Stomach (tissue), 9 donors: ENCODE measurements around the gene PSMD8. TPM values are rescaled to one million over a fixed set of nuclear protein-coding genes. Genes with fewer than 3 reads are reported as not detected.

Experiments used
- DNase-seq, 2 donors: peaks; one replicate each; pipeline versions ENCODE4 v3.0.0 to v3.0.0-alpha.2; 2013 to 2019
- H3K27ac ChIP-seq, 5 donors: fragments of 200-600 bp in 4 of 5; sonication (generic) in 4 of 5; one replicate each; pipeline ENCODE4 v1.5.1; 2013 to 2019; ENCODE audit warnings: mild to moderate bottlenecking in 1 of 5, moderate library complexity in 1 of 5
- H3K27me3 ChIP-seq, 3 donors: fragments of 200-600 bp; sonication (generic); one replicate each; pipeline ENCODE4 v1.5.1; 2017 to 2019; ENCODE audit warnings: mixed run types in 1 of 3
- H3K36me3 ChIP-seq, 4 donors: fragments of 200-600 bp; sonication (generic); 1 replicate in 3 of 4; 2 replicates in 1 of 4; pipeline ENCODE4 v1.5.1; 2016 to 2019
- H3K4me1 ChIP-seq, 4 donors: fragments of 200-600 bp; sonication (generic); one replicate each; pipeline ENCODE4 v1.5.1; 2016 to 2019
- H3K4me3 ChIP-seq, 4 donors: fragments of 200-600 bp; sonication (generic) in 3 of 4; one replicate each; pipeline ENCODE4 v1.5.1; 2016 to 2019; ENCODE audit warnings: mild to moderate bottlenecking in 1 of 4
- H3K9me3 ChIP-seq, 4 donors: fragments of 200-600 bp; sonication (generic); one replicate each; pipeline ENCODE4 v1.5.1; 2016 to 2019
- EP300 ChIP-seq: sonication (generic); formaldehyde crosslinking; IDR thresholded peaks from one replicate; pipeline ENCODE4 v1.6.1; 2017; ENCODE audit warnings: antibody characterized with exemption
- POLR2A ChIP-seq, 4 donors: fragments of 450-650 bp; IDR thresholded peaks; one replicate each; pipeline ENCODE4 v1.6.1; 2016; ENCODE audit warnings: antibody characterized with exemption in 4 of 4, control low read depth in 2 of 4, mild to moderate bottlenecking in 1 of 4, moderate library complexity in 1 of 4
- POLR2AphosphoS5 ChIP-seq, 3 donors: sonication (generic); formaldehyde crosslinking; IDR thresholded peaks; one replicate each; pipeline ENCODE4 v1.6.1; 2016; ENCODE audit warnings: antibody characterized with exemption in 3 of 3
- WGBS, 5 donors: extraction: QIAGEN DNeasy Blood & Tissue Kit in 3 of 5; methylation state at CpG; one replicate each; pipeline versions ENCODE4 v1.1.5 to v1.1.7; 2013 to 2018; 5-methylcytosine and 5-hydroxymethylcytosine counted together
- intact Hi-C: fragments of 100-400 bp; cut with DNase I; formaldehyde crosslinking; loops from one replicate; pipeline ENCODE4 v1.15.1; 2023; ENCODE audit warnings: low total_unique reads
- polyA plus RNA-seq, 3 donors: library from polyadenylated mRNA; stranded (reverse); fragments of 200-250 nt; gene quantifications; one replicate each; pipeline ENCODE4 v1.2.3, GENCODE V29; 2013
- total RNA-seq, 5 donors: library from RNA; depleted of rRNA; stranded (reverse); fragments of >200 nt; gene quantifications; one replicate each; pipeline versions ENCODE4 v1.1.0 to v1.2.3, GENCODE V29; 2014 to 2016
- TF ChIP-seq, protein P1 (sequence below), 7 experiments: fragments of 450-650 bp in 4 of 7; fragments of 200-600 bp in 3 of 7; sonication (generic) in 3 of 7; IDR thresholded peaks; one replicate each; pipeline ENCODE4 v1.5.1; 2016 to 2019; ENCODE audit warnings: antibody characterized with exemption in 7 of 7, control low read depth in 2 of 7, mild to moderate bottlenecking in 1 of 7
- donor health status: healthy with polysubstance abuse.
- donor health status: Bipolar disorder and iron deficiency.
- donor health status: healthy.

The PSMD8 gene
- total and polyA plus RNA-seq, 8 donors: 10.7 to 282 (median 108) TPM

GRCh38 chr19:38384209-38385027 is 10.0 kb downstream of the PSMD8 start:
- intact Hi-C loops: loop anchor here (10.0 kb wide), 1 partner anchor 230 kb away; the partner anchor contains the start of genes EIF3K and MAP4K1

GRCh38 chr19:38385057-38385803 is 10.9 kb downstream of the PSMD8 start:
- Histone ChIP-seq H3K4me3 (no peak overlapping the region), H3K4me1 (peaks cover 38 to 50% (median 43%) of the 10 kb centered on the region in 4 donors), H3K27me3 (peaks cover 5 to 79% (median 23%) of the 10 kb centered on the region in 3 donors), H3K27ac (no peak overlapping the region), H3K36me3 (peaks cover 37 to 59% (median 53%) of the 10 kb centered on the region in 4 donors), H3K9me3 (no peaks in the 10 kb centered on the region)
- WGBS, 5 donors: 71 to 82% (median 77%) methylated on average over 30 to 40 of the region's 40 CpGs
- DNase-seq: no peak
- intact Hi-C loops: loop anchor here (10.0 kb wide), 1 partner anchor 230 kb away; the partner anchor contains the start of genes EIF3K and MAP4K1
- TF ChIP-seq POLR2AphosphoS5 (IDR thresholded peaks at IDR 0.05) (no peak), EP300 (no peak), POLR2A (IDR thresholded peaks at IDR 0.05) (no peak)
- TF ChIP-seq, protein P1, sequence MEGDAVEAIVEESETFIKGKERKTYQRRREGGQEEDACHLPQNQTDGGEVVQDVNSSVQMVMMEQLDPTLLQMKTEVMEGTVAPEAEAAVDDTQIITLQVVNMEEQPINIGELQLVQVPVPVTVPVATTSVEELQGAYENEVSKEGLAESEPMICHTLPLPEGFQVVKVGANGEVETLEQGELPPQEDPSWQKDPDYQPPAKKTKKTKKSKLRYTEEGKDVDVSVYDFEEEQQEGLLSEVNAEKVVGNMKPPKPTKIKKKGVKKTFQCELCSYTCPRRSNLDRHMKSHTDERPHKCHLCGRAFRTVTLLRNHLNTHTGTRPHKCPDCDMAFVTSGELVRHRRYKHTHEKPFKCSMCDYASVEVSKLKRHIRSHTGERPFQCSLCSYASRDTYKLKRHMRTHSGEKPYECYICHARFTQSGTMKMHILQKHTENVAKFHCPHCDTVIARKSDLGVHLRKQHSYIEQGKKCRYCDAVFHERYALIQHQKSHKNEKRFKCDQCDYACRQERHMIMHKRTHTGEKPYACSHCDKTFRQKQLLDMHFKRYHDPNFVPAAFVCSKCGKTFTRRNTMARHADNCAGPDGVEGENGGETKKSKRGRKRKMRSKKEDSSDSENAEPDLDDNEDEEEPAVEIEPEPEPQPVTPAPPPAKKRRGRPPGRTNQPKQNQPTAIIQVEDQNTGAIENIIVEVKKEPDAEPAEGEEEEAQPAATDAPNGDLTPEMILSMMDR (IDR thresholded peaks at IDR 0.05): no peak

More at GRCh38 chr19:38384209-38385027, 10.0 kb downstream of the PSMD8 start:
- Histone ChIP-seq H3K9me3 (no peaks in the 10 kb centered on the region), H3K36me3 (peaks cover 44 to 67% (median 60%) of the 10 kb centered on the region in 4 donors), H3K4me1 (peaks cover 35 to 42% (median 40%) of the 10 kb centered on the region in 4 donors), H3K4me3 (no peak overlapping the region), H3K27ac (no peak overlapping the region), H3K27me3 (peaks cover 5 to 71% (median 23%) of the 10 kb centered on the region in 3 donors)
- peak in 1 of 2 donors; percentile 55 for DNase-seq
- WGBS, 5 donors: 79 to 85% (median 83%) methylated on average over 6 to 10 of the region's 10 CpGs
- TF ChIP-seq POLR2AphosphoS5 (IDR thresholded peaks at IDR 0.05): no peak
- no peak for TF ChIP-seq POLR2A (IDR thresholded peaks at IDR 0.05)
- TF ChIP-seq EP300: no peak
- TF ChIP-seq, protein P1 (IDR thresholded peaks at IDR 0.05): no peak

GRCh38 chr19:38385804-38386257 is 11.5 kb downstream of the PSMD8 start:
- Histone ChIP-seq H3K9me3 (no peaks in the 10 kb centered on the region), H3K36me3 (peaks cover 31 to 53% (median 47%) of the 10 kb centered on the region in 4 donors), H3K27me3 (peaks cover 5 to 85% (median 23%) of the 10 kb centered on the region in 3 donors), H3K27ac (no peak overlapping the region), H3K4me1 (peaks cover 38 to 52% (median 43%) of the 10 kb centered on the region in 4 donors), H3K4me3 (no peak overlapping the region)
- intact Hi-C loops: loop anchor here (10.0 kb wide), 1 partner anchor 229 kb away; the partner anchor contains the start of genes EIF3K and MAP4K1
- no peak for TF ChIP-seq POLR2AphosphoS5 (IDR thresholded peaks at IDR 0.05)
- peak in 1 of 2 donors; percentile 62 for DNase-seq
- 28 to 69% (median 53%) methylated on average over 21 to 40 of the region's 40 CpGs for WGBS, 5 donors

DNA sequence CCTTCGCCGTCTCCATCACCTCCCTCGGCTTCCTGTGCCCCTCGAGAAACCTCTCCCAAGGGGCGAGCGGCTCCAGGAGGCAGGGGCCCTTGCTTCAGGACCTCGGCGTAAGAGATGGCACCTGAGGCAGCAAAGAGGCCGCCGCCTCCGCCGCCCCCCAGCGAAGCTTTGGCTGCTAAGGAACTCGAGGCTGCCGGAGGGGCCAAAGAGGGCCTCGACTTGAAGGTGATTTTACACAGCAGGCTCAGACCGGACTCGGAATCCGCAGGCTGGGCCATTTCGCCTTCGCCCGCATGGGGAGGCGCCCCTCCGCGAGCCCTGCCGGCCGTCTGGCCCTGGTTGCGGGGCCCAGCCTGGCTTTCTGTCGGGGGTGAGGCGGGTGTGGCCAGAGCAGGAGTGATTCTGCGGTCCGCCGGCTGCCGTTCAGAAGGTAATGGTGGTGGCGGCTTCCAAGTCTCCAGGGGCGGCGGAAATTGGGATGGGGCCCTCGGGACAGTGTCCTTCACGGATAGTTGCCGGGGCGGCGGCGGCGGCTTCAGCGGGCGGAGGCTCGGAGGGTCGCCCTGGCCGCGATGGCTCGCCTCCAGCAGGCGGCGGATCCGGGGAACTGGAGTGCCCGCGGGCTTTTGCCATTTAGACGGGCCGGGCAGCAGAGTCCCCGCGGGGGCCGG is 12.1 kb downstream of the PSMD8 start:
- H3K9me3 ChIP-seq: no peaks in the 10 kb centered on the region
- intact Hi-C loops: loop anchor here (10.0 kb wide), 1 partner anchor 228 kb away; the partner anchor contains the start of genes EIF3K and MAP4K1
- 27 to 59% (median 38%) methylated on average over 25 to 61 of the region's 61 CpGs for WGBS, 5 donors
- H3K4me3 ChIP-seq: peak overlapping the region in 2 of 4 donors; percentile 54 to 57
- TF ChIP-seq, protein P1 (IDR thresholded peaks at IDR 0.05): no peak
- no peak for TF ChIP-seq EP300
- no peak for TF ChIP-seq POLR2AphosphoS5 (IDR thresholded peaks at IDR 0.05)
- TF ChIP-seq POLR2A (IDR thresholded peaks at IDR 0.05): no peak
- DNase-seq: peak in 1 of 2 donors; percentile 43
- H3K27ac ChIP-seq: no peak overlapping the region
- peaks cover 25 to 47% (median 41%) of the 10 kb centered on the region in 4 donors for H3K36me3 ChIP-seq
- H3K4me1 ChIP-seq: peaks cover 38 to 52% (median 43%) of the 10 kb centered on the region in 4 donors
- H3K27me3 ChIP-seq: peaks cover 5 to 87% (median 23%) of the 10 kb centered on the region in 3 donors
